Measurements from ENCODE around the gene AMN1.
"Not testable (repeated sequence)": the region's sequence is repeated elsewhere in the genome, so short reads cannot be mapped to it uniquely, and the experiment has no call there.

The AMN1 gene

DNA sequence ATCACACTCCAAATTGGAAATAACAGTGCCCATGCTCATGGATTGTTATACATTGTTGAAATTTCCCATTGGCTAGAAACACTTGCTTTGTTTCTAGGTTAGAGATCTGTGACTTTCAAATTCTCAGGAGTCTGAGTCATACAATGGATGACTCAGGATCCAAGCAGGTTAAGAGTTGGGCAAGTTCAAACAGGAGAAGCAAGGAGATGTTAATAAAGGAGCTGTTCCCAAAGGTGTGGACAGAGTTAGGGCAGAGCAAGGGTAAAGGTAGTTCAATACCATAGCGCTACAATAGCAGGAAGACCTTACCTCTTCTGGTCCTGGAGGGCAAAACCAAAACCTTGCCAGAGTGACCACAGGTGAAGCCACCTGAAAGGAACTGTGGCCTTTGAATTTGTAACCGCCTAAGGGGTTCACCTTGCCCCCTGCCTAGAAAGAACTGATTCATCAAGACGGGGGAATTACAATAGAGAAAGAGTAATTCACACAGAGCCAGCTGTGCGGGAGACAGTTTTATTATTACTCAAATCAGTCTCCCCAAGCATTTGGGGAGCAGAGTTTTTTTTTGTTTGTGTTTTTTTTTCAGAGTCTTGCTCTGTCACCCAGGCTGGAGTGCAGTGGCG lies 4.2 kb upstream of the AMN1 start:
- TF ChIP-seq, protein P1, sequence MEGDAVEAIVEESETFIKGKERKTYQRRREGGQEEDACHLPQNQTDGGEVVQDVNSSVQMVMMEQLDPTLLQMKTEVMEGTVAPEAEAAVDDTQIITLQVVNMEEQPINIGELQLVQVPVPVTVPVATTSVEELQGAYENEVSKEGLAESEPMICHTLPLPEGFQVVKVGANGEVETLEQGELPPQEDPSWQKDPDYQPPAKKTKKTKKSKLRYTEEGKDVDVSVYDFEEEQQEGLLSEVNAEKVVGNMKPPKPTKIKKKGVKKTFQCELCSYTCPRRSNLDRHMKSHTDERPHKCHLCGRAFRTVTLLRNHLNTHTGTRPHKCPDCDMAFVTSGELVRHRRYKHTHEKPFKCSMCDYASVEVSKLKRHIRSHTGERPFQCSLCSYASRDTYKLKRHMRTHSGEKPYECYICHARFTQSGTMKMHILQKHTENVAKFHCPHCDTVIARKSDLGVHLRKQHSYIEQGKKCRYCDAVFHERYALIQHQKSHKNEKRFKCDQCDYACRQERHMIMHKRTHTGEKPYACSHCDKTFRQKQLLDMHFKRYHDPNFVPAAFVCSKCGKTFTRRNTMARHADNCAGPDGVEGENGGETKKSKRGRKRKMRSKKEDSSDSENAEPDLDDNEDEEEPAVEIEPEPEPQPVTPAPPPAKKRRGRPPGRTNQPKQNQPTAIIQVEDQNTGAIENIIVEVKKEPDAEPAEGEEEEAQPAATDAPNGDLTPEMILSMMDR (IDR thresholded peaks at IDR 0.05; ENCODE audit: low read depth, low read length), result no peak
- H3K4me3 ChIP-seq (ENCODE audit: low read depth, low read length), result no peak overlapping the region

DNA sequence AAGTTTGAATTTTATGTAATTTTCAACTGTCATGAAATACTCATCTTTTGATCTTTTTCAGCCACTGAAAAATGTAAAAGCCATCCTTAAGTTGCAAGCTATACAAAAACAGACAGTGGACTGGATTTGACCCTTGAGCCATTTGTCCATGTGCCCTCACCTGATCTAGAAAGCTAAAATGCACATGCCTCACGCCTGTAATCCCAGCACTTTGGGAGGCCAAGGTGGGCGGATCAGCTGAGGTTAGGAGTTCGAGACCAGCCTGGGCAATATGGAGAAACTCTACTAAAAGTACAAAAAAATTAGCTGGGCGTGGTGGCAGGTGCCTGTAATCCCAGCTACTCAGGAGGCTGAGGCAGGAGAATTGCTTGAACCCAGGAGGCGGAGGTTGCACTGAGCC lies 2.4 kb upstream of the AMN1 start:
- H3K4me3 ChIP-seq (ENCODE audit: low read depth, low read length), result not testable (repeated sequence)

DNA sequence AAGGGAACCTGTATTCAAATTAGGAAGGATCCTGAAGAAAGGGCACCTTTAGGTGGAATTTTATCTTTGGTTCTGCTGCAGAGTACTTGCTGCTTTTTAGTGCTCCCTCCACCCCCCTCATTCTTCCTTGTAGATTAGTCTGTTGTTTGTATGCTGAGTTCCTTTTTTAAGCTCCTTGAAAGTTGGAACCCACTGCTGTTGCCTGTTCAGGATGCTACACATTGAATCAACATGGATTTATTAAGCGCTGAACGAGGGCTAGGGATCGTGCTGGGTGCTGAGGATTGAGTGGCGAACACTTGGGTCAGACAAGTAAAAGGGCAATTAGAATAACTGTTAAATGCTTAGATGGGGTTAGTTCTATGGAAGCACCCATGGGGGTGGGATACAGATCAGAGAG lies 884 bp upstream of the AMN1 start:
- TF ChIP-seq, protein P1 (IDR thresholded peaks at IDR 0.05; ENCODE audit: low read depth, low read length), result no peak
- H3K4me3 ChIP-seq (ENCODE audit: low read depth, low read length), result peak overlapping the region; percentile 72

DNA sequence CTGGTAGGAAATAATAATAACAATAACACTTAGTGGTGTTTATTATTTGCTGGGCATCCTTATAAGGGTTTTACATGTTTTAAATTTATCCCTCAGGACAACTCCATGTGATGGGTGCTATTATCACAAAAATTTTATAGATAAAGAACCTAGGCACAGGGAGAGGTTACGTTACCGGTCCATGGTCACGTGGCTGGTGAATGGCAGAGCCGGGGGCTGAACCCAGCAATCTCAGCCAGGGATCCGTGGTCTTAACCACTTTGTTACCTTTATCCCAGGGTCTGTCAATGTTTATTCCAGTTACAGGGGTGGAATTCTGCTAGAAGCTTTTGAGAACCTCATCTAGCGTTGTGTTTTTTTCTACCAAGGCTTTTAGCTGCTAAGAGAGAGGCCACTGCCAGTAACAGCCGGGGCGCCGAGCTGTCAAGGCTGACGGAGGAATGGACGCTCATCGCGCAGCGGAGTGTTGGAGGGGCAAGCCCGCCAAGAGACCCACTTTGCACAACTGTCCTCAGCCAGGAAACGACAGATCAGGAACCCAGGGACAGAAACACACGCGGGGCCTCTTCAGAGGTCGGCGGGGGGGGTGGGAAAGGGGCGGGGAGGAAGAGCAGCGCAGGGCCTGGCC lies 418 bp downstream of the AMN1 start:
- TF ChIP-seq, protein P1 (IDR thresholded peaks at IDR 0.05; ENCODE audit: low read depth, low read length), result no peak
- peak overlapping the region; percentile 72 for H3K4me3 ChIP-seq (ENCODE audit: low read depth, low read length)

DNA sequence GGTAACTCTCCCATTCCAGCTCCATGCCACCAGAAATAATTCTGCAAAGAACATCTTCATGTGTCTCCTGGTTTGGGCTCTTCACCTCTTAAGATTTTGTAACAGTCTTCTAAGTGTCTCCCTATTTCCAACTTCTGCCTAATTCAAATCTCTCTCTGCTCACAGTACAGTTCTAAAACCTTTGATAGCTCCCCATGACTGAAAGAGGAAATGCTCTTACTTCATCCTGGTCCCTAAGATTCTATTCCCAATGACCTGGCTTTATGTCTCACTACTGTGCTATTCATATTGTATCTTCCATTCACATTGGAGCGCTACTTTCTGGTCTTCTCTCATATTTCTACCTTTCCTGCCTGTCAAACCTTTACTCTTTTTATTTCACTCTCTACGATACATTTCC lies 1.6 kb downstream of the AMN1 start:
- no peak overlapping the region for H3K4me3 ChIP-seq (ENCODE audit: low read depth, low read length)
- TF ChIP-seq, protein P1 (IDR thresholded peaks at IDR 0.05; ENCODE audit: low read depth, low read length), result no peak

DNA sequence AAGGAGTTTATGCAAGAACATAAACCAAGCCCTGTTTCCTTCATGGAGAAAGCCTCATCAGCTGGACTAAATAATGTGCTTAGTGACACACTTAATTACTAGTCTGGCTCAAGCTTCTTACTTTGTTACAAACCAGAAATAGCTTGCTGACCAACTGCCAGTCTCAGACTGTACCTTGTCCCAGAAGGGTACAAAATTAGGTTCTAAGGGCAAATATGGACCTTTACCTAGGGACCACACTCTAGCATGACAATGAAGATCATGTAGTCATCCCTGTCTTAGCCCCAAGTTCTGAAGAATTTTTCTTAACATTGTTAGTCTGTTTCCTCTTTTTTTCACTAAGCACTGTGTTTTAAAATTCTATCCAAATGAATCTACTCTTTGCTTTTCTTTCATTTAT lies 2.2 kb downstream of the AMN1 start:
- H3K4me3 ChIP-seq (ENCODE audit: low read depth, low read length), result no peak overlapping the region
- TF ChIP-seq, protein P1 (IDR thresholded peaks at IDR 0.05; ENCODE audit: low read depth, low read length), result no peak

DNA sequence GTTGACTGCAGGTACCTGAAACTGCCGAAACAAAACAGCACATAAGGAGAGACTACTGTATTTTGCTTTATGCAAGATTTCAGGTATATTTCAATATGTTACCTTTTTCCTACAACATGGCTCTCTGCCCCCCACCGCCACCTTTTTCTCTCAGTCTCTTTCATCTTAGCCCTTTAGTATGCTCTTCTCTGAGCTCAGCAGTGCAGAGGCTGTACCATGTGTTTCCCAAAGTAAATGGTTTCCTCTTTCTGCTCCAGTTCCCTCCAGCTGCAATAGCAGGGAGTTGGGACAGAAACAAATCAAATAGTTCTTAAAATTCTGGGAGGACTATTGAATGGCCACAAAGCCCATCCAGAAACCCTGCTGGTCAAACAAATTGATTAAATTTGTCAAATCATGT lies 4.3 kb downstream of the AMN1 start:
- TF ChIP-seq, protein P1 (IDR thresholded peaks at IDR 0.05; ENCODE audit: low read depth, low read length), result no peak

DNA sequence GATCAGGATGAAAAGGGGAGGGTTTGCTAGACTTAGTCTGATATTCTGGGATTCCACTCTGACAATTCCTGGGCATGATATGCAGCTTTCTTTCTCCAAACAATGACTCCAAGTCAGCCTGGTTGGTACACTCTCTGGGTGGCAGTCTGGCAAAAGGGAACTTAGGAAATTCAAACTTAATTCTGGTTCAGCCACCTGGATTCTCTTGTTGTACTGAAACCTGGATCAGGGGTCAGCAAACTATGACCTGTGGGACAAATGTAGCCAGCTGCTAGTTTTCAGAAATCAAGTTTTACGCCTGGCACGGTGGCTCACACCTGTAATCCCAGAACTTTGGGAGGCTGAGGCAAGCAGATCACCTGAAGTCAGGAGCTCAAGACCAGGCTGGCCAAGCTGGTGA lies 6.2 kb downstream of the AMN1 start:
- no peak overlapping the region for H3K4me3 ChIP-seq (ENCODE audit: low read depth, low read length)
- TF ChIP-seq, protein P1 (IDR thresholded peaks at IDR 0.05; ENCODE audit: low read depth, low read length), result no peak

More for the DNA sequence above, 4.3 kb downstream of the AMN1 start:
- no peak overlapping the region for H3K4me3 ChIP-seq (ENCODE audit: low read depth, low read length)

DNA sequence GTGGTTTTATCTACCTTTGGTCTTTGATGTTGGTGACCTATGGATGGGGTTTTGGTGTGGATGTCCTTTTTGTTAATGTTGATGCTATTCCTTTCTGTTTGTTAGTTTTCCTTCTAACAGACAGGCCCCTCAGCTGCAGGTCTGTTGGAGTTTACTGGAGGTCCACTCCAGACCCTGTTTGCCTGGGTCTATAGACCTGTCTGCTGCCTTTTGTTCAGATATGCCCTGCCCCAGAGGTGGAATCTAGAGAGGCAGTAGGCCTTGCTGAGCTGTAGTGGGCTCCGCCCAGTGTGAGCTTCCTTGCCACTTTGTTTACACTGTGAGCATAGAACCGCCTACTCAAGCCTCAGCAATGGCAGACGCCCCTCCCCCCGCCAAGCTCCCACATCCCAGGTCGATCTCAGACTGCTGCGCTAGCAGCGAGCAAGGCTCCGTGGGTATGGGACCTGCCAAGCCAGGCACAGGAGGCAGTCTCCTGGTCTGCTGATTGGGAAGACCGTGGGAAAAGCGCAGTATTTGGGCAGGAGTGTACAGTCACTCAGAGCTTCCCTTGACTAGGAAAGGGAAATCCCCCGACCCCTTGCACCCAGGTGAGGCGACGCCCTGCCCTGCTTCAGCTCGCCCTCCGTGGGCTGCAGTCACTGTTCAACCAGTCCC lies 10.2 kb downstream of the AMN1 start:
- H3K4me3 ChIP-seq (ENCODE audit: low read depth, low read length), result not testable (repeated sequence)

DNA sequence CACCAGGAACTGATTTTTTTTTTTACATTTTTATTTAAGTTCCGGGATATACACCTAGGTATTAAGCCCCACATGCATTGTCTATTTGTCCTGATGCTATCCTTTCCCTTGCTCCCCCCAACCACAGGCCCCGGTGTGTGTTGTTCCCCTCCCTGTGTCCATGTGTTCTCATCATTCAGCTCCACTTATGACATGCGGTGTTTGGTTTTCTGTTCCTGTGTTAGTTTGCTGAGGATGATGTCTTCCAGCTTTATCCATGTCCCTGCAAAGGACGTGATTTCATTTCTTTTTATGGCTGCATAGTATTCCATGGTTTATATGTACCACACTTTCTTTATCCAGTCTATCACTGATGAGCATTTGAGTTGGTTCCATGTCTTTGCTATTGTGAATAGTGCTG lies 11.8 kb downstream of the AMN1 start:
- H3K4me3 ChIP-seq (ENCODE audit: low read depth, low read length), result not testable (repeated sequence)
